HEK293 (cell line): Measurements from ENCODE around the gene ARPC2.
A peak's percentile ranks its signal among the peaks of the same experiment; 100 is the strongest.

Experiments
- CTCF ChIA-PET: fragments of 350-600 bp; formaldehyde crosslinking; extraction: SDS; loops from one replicate; lab custom pipeline; 2021; ENCODE audit warnings: antibody characterized with exemption; lab: Yijun Ruan, JAX
- POLR2A ChIA-PET: fragments of 300-600 bp; formaldehyde crosslinking; extraction: SDS; loops from one replicate; lab custom pipeline; 2020; ENCODE audit warnings: antibody characterized with exemption, inconsistent platforms; lab: Yijun Ruan, JAX
- H3K27ac ChIP-seq: fragments of 200-500 bp; sonication (Bioruptor generic); 2 replicates; pipeline ENCODE4 v1.5.1; 2014; ENCODE audit warnings: low read depth, low read length, control low read depth, inconsistent platforms; ENCODE audit errors: extremely low read depth
- H3K36me3 ChIP-seq, 2 experiments: fragments of 200-500 bp in 1 of 2; sonication (Bioruptor generic) in 1 of 2; 1 replicate in 1 of 2; 2 replicates in 1 of 2; pipeline ENCODE4 v1.5.1; 2014 to 2017; ENCODE audit warnings: inconsistent platforms in 2 of 2, low read length in 2 of 2; ENCODE audit not compliant: control insufficient read depth in 2 of 2, insufficient read depth in 1 of 2
- H3K4me1 ChIP-seq: fragments of 200-500 bp; sonication (Bioruptor generic); 2 replicates; pipeline ENCODE4 v1.5.1; 2014; ENCODE audit warnings: mild to moderate bottlenecking, low read length, inconsistent platforms; ENCODE audit not compliant: control insufficient read depth, insufficient read depth
- H3K4me3 ChIP-seq: 2 replicates; pipeline ENCODE4 v1.5.1; 2011; ENCODE audit warnings: low read depth, mild to moderate bottlenecking, control low read depth, low read length, moderate library complexity
- H3K9me3 ChIP-seq: fragments of 200-500 bp; sonication (Bioruptor generic); 2 replicates; pipeline ENCODE4 v1.5.1; 2014; ENCODE audit warnings: low read depth, low read length, inconsistent platforms; ENCODE audit not compliant: control insufficient read depth, insufficient read depth
- GLI4 ChIP-seq: fragments of 450-650 bp; formaldehyde crosslinking; IDR thresholded peaks from 2 replicates; pipeline ENCODE4 v1.5.1; 2016; ENCODE audit warnings: missing biosample characterization, missing genetic modification characterization
- KLF17 ChIP-seq: fragments of 450-650 bp; formaldehyde crosslinking; IDR thresholded peaks from 2 replicates; pipeline ENCODE4 v1.5.1; 2016; ENCODE audit warnings: missing biosample characterization, missing genetic modification characterization
- SCRT2 ChIP-seq: fragments of 450-650 bp; formaldehyde crosslinking; IDR thresholded peaks from 2 replicates; pipeline ENCODE4 v1.5.1; 2016; ENCODE audit warnings: missing biosample characterization, missing genetic modification characterization
- ZNF121 ChIP-seq: fragments of 450-650 bp; formaldehyde crosslinking; IDR thresholded peaks from 2 replicates; pipeline ENCODE4 v1.5.1; 2016; ENCODE audit warnings: missing biosample characterization, missing genetic modification characterization
- ZNF138 ChIP-seq: fragments of 450-650 bp; formaldehyde crosslinking; IDR thresholded peaks from 2 replicates; pipeline ENCODE4 v1.5.1; 2016; ENCODE audit warnings: missing biosample characterization, missing genetic modification characterization, borderline replicate concordance
- ZNF169 ChIP-seq: fragments of 450-650 bp; formaldehyde crosslinking; IDR thresholded peaks from 2 replicates; pipeline ENCODE4 v1.5.1; 2016; ENCODE audit warnings: missing biosample characterization, missing genetic modification characterization
- ZNF654 ChIP-seq: fragments of 450-650 bp; formaldehyde crosslinking; IDR thresholded peaks from 2 replicates; pipeline ENCODE4 v1.5.1; 2016; ENCODE audit warnings: low read depth, missing biosample characterization, missing genetic modification characterization
- ZNF658 ChIP-seq: fragments of 450-650 bp; formaldehyde crosslinking; IDR thresholded peaks from 2 replicates; pipeline ENCODE4; 2016; ENCODE audit warnings: missing biosample characterization, missing genetic modification characterization
- ZNF843 ChIP-seq: fragments of 450-650 bp; formaldehyde crosslinking; IDR thresholded peaks from 2 replicates; pipeline ENCODE4 v1.5.1; 2016; ENCODE audit warnings: missing biosample characterization, missing genetic modification characterization
- TF ChIP-seq, protein P1 (sequence below): fragments of 450-650 bp; formaldehyde crosslinking; IDR thresholded peaks from 2 replicates; pipeline ENCODE4 v1.5.1; 2016; ENCODE audit warnings: missing biosample characterization, missing genetic modification characterization, low read depth
- TF ChIP-seq, protein P2 (sequence below): fragments of 450-650 bp; formaldehyde crosslinking; IDR thresholded peaks from 2 replicates; pipeline ENCODE4 v1.5.1; 2016; ENCODE audit warnings: missing biosample characterization, missing genetic modification characterization

Gene ARPC2

GRCh38 chr2:218255446-218255845 lies 38.5 kb downstream of the ARPC2 start:
- ChIA-PET CTCF (interaction anchor here (0.6 to 1.6 kb wide), 4 partner anchors 17 to 324 kb away, joined by 3 read pairs; no protein-coding TSS in a partner anchor), POLR2A (interaction anchor here (0.9 kb wide), 1 partner anchor 15 kb away, joined by 3 read pairs; the partner anchor contains the start of genes AAMP and PNKD)
- Histone ChIP-seq H3K36me3 (peaks cover 30 to 64% of the 10 kb centered on the region in 2 experiments), H3K4me1 (no peaks in the 10 kb centered on the region), H3K4me3 (no peak overlapping the region), H3K9me3 (no peaks in the 10 kb centered on the region), H3K27ac (no peak overlapping the region)
- TF ChIP-seq ZNF169 (tag by site-specific recombination) (no peak), GLI4 (tag by site-specific recombination) (no peak), ZNF843 (tag by site-specific recombination) (no peak), SCRT2 (tag by site-specific recombination) (no peak)
- TF ChIP-seq, protein P1, sequence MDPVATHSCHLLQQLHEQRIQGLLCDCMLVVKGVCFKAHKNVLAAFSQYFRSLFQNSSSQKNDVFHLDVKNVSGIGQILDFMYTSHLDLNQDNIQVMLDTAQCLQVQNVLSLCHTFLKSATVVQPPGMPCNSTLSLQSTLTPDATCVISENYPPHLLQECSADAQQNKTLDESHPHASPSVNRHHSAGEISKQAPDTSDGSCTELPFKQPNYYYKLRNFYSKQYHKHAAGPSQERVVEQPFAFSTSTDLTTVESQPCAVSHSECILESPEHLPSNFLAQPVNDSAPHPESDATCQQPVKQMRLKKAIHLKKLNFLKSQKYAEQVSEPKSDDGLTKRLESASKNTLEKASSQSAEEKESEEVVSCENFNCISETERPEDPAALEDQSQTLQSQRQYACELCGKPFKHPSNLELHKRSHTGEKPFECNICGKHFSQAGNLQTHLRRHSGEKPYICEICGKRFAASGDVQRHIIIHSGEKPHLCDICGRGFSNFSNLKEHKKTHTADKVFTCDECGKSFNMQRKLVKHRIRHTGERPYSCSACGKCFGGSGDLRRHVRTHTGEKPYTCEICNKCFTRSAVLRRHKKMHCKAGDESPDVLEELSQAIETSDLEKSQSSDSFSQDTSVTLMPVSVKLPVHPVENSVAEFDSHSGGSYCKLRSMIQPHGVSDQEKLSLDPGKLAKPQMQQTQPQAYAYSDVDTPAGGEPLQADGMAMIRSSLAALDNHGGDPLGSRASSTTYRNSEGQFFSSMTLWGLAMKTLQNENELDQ (tag by site-specific recombination): no peak

DNA sequence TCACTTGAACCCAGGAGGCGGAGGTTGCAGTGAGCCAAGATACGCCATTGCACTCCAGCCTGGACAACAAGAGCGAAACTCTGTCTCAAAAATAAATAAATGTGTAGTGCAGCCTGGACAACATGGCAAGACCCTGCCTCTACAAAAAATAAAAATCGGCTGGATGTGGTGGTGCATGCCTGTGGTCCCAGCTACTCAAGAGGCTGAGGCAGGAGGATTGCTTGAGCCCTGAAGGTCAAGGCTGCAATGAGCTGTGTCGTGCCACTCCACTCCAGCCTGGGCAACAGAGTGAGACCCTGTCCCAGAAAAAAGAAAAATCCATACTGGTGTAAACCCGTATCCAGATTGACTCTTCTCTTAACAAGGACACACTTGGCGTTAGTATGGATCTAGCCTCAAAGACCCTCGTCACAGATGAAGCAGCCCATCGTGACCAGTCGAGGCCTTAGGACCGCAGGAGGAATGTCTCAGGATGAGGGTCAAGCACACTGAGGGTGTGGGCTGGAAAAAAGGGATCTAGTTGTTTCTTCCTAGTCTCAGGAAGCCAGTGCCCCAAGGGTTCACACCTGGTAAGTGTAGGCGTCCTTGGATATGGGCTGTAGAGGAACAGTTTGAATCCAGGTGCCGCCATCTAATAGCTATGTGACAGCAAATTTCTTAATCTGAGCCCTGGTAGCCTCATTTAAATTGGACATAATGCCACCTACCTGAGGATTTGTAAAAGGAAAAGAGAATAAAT lies 39.8 kb downstream of the ARPC2 start:
- Histone ChIP-seq H3K9me3 (no peaks in the 10 kb centered on the region), H3K27ac (no peak overlapping the region), H3K4me1 (no peaks in the 10 kb centered on the region; the same call in 1 of the 2 replicates), H3K36me3 (peaks cover 21 to 51% of the 10 kb centered on the region in 2 experiments), H3K4me3 (no peak overlapping the region)
- CTCF ChIA-PET: interaction anchor here (0.6 to 2.1 kb wide), 19 partner anchors 9 to 1002 kb away, joined by 3 to 12 read pairs (median 4); partner anchors contain the start of genes CXCR1 and PNKD
- TF ChIP-seq ZNF658 (tag by site-specific recombination) (no peak), ZNF121 (peak; percentile 93)
- POLR2A ChIA-PET: no interaction called here

- Histone ChIP-seq H3K4me3 (no peak overlapping the region), H3K9me3 (no peaks in the 10 kb centered on the region), H3K4me1 (no peaks in the 10 kb centered on the region; the same call in 1 of the 2 replicates), H3K27ac (no peak overlapping the region), H3K36me3 (peaks cover 21 to 45% of the 10 kb centered on the region in 2 experiments)
- ChIA-PET CTCF (interaction anchor here (0.7 to 2.1 kb wide), 16 partner anchors 8 to 315 kb away, joined by 3 to 12 read pairs (median 4); partner anchors contain the start of gene PNKD), POLR2A (no interaction called here)
- TF ChIP-seq KLF17 (tag by site-specific recombination) (no peak), ZNF138 (tag by site-specific recombination) (no peak), ZNF654 (peak; percentile 30)
- TF ChIP-seq, protein P2, sequence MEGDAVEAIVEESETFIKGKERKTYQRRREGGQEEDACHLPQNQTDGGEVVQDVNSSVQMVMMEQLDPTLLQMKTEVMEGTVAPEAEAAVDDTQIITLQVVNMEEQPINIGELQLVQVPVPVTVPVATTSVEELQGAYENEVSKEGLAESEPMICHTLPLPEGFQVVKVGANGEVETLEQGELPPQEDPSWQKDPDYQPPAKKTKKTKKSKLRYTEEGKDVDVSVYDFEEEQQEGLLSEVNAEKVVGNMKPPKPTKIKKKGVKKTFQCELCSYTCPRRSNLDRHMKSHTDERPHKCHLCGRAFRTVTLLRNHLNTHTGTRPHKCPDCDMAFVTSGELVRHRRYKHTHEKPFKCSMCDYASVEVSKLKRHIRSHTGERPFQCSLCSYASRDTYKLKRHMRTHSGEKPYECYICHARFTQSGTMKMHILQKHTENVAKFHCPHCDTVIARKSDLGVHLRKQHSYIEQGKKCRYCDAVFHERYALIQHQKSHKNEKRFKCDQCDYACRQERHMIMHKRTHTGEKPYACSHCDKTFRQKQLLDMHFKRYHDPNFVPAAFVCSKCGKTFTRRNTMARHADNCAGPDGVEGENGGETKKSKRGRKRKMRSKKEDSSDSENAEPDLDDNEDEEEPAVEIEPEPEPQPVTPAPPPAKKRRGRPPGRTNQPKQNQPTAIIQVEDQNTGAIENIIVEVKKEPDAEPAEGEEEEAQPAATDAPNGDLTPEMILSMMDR (tag by site-specific recombination): peak; percentile 57
Measured at GRCh38 chr2:218257390-218257981, 40.5 kb downstream of the ARPC2 start.
